RWPE1 (cell line): ENCODE results near the gene ANKRD28.
"Not testable (repeated sequence)": the region's sequence is repeated elsewhere in the genome, so short reads cannot be mapped to it uniquely, and the experiment has no call there.

Source experiments
- CTCF ChIA-PET: fragments of 350-600 bp; sonication (Branson Sonifier 250); formaldehyde crosslinking; extraction: SDS; loops from one replicate; lab custom pipeline; 2021; lab: Yijun Ruan, JAX
- POLR2A ChIA-PET: fragments of 400-600 bp; formaldehyde crosslinking; extraction: SDS; loops from one replicate; lab custom pipeline; 2020; ENCODE audit warnings: antibody characterized with exemption; ENCODE audit not compliant: low non-redundant PET; lab: Yijun Ruan, JAX
- DNase-seq: peaks from one replicate; pipeline ENCODE4 v3.0.0; 2012; ENCODE audit warnings: low spot score
- H3K27ac ChIP-seq: fragments of 450-650 bp; 2 replicates; pipeline ENCODE4 v1.5.1; 2017
- TF ChIP-seq, protein P1 (sequence below): fragments of 450-650 bp; conservative IDR thresholded peaks from 2 replicates; pipeline ENCODE4 v1.5.1; 2017; ENCODE audit warnings: low read depth, mild to moderate bottlenecking

The ANKRD28 gene

DNA sequence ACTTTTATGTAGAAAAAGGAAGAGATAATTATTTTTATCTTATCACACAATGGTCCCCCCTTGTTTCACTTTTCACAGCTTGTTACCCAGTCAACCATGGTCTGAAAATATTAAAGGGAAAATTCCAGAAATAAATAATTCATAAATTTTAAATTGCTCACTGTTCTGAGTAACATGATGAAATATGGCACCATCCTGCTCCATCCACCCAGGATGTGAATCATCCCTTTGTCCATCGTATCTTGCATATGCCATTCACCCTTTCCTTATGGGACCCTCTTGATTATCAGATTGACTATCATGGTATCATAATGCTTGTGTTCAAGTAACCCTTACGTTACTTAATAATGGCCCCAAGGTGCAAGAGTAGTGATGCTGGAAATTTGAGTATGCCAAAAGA lies 43.7 kb downstream of the ANKRD28 start:
- CTCF ChIA-PET = no interaction called here
- TF ChIP-seq, protein P1, sequence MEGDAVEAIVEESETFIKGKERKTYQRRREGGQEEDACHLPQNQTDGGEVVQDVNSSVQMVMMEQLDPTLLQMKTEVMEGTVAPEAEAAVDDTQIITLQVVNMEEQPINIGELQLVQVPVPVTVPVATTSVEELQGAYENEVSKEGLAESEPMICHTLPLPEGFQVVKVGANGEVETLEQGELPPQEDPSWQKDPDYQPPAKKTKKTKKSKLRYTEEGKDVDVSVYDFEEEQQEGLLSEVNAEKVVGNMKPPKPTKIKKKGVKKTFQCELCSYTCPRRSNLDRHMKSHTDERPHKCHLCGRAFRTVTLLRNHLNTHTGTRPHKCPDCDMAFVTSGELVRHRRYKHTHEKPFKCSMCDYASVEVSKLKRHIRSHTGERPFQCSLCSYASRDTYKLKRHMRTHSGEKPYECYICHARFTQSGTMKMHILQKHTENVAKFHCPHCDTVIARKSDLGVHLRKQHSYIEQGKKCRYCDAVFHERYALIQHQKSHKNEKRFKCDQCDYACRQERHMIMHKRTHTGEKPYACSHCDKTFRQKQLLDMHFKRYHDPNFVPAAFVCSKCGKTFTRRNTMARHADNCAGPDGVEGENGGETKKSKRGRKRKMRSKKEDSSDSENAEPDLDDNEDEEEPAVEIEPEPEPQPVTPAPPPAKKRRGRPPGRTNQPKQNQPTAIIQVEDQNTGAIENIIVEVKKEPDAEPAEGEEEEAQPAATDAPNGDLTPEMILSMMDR = no peak
- DNase-seq = peak; percentile 34
- POLR2A ChIA-PET = no interaction called here
- H3K27ac ChIP-seq = peak overlapping the region; percentile 53; the same call in 1 of the 2 replicates

DNA sequence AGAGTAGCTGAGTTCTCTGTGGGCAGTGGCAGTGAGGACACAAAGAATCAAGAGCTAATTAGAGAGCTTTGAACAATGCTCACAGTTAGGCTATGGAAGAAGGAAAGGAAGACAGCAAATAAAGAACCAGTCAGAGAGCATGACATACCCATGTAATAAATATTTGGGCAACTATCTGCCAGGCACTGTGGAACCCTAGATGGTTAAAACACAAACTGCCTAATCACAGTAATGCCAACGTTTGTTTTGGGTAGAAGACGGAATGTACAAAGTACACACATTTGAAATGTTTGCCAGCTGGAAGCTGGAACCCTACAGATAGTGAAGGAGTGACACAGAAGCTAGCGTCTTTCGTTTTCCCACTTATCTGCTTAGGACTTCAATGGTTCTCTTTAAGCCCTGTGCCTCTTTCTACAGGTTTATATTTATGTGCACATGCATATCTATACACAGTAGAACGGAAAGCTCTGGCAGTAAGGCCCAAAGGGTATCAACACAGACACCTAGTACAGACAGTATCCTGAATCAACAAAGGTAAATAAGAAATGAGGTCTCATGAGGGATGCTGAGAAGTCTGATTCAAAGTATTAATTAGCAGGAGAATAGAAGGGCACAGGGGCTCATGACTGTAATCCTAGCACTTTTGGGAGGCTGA lies 44.6 kb downstream of the ANKRD28 start:
- TF ChIP-seq, protein P1 = no peak
- CTCF ChIA-PET = no interaction called here
- POLR2A ChIA-PET = no interaction called here
- peak overlapping the region; percentile 53; the same call in 1 of the 2 replicates for H3K27ac ChIP-seq
- DNase-seq = no peak

DNA sequence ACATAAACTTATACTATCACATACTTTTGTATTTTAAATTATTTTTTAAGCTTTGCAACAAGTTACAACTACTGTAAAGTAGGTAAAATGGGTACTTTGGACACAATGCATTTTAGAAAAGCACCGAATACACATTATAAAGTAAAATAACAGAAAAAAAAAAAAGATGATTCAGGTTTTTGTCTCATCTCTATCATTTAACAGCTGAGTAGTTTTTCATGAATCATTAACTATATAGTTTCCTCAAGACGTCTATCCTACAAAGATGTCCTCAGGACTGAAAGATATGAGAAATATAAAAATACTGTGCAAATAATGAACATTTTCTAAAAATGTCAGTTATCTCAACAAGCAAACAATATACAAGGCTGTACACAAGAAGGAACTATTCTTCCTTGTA lies 46.9 kb downstream of the ANKRD28 start:
- POLR2A ChIA-PET = no interaction called here
- TF ChIP-seq, protein P1 = no peak
- no peak for DNase-seq
- CTCF ChIA-PET = no interaction called here
- H3K27ac ChIP-seq = no peak overlapping the region

DNA sequence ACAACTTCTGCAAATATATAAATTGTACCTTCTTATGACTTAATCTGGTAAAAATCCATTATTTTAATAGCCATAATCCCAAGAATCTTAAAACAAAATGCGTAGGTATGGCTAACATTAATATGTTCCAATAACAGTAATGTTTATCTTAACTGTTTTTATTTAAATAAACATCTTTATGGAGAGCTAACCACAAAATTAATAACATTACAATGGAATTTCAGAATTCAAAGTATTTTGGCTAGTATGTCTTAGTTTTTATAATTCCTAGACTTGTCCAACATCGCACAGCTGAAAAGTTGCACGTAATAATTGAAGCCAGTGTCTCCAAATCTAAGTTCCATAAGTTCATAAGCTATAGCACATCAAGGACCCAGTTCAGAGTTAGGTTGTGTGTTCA lies 47.6 kb downstream of the ANKRD28 start:
- no peak overlapping the region for H3K27ac ChIP-seq
- CTCF ChIA-PET = no interaction called here
- DNase-seq = no peak
- POLR2A ChIA-PET = no interaction called here
- TF ChIP-seq, protein P1 = no peak

DNA sequence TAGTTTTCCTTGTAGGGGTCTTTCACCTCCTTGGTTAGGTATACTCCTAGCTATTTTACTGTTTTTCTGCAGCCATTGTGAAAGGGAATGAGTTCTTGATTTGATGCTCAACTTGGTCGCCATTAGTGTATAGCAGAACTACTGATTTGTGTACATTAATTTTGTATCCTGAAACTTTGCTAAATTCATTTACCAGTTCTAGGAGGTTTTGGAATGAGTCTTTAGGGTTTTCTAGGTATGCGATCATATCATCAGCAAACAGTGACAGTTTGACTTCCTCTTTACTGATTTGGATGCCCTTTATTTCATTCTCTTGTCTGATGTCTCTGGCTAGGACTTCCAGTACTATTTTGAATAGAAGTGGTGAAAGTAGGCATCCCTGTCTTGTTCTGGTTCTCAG lies 51.9 kb downstream of the ANKRD28 start:
- CTCF ChIA-PET, H3K27ac ChIP-seq, POLR2A ChIA-PET, DNase-seq: not testable (repeated sequence)

DNA sequence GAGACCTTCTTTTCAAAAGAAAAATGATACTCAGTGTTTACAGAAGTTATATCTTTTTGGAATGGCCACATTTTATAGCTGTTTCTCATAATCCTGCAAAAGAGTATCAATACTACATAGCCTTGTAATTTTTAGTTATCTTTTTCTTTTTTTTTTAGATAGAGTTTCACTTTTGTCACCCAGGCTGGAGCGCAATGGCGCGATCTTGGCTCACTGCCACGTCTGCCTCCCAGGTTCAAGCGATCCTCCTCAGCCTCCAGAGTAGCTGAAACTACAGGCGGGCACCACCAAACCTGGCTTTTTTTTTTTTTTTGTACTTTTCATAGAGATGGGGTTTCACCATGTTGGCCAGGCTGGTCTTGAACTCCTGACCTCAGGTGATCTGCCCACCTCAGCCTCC lies 53.6 kb downstream of the ANKRD28 start:
- H3K27ac ChIP-seq = no peak overlapping the region
- DNase-seq = no peak
- ChIA-PET CTCF (no interaction called here), POLR2A (no interaction called here)
- TF ChIP-seq, protein P1 = no peak

DNA sequence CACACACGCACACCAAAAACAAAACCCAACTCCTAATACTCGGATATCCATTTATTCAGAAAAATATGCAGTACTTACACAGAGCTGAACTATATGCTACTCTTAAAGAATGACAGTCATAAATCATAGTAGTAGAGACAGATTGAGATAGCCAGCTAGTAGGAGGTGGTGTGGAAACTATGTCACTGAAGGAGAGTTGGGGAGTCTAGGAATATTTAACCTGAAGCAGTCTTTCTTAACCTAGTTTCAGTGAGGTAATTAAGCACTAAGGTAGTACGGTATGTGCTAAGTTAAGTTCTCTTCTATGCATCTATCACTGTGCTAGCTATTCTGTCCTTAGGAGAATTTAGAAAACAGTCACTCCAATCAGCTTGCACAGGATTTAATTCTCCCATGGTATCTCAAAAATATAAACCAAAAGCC lies 54.2 kb downstream of the ANKRD28 start:
- TF ChIP-seq, protein P1 = no peak
- CTCF ChIA-PET = interaction anchor here (0.6 kb wide), 1 partner anchor 110 kb away, joined by 3 read pairs; no protein-coding TSS in a partner anchor
- no peak for DNase-seq
- POLR2A ChIA-PET = no interaction called here
- no peak overlapping the region for H3K27ac ChIP-seq

DNA sequence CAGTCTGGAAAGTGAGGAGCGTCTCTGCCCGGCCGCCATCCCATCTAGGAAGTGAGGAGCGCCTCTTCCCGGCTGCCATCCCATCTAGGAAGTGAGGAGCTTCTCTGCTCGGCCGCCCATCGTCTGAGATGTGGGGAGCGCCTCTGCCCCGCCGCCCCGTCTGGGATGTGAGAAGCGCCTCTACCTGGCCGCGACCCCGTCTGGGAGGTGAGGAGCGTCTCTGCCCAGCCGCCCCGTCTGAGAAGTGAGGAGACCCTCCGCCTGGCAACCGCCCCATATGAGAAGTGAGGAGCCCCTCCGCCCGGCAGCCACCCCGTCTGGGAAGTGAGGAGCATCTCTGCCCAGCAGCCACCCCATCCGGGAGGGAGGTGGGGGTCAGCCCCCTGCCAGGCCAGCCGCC lies 55.5 kb downstream of the ANKRD28 start:
- POLR2A ChIA-PET, DNase-seq, CTCF ChIA-PET, H3K27ac ChIP-seq: not testable (repeated sequence)

DNA sequence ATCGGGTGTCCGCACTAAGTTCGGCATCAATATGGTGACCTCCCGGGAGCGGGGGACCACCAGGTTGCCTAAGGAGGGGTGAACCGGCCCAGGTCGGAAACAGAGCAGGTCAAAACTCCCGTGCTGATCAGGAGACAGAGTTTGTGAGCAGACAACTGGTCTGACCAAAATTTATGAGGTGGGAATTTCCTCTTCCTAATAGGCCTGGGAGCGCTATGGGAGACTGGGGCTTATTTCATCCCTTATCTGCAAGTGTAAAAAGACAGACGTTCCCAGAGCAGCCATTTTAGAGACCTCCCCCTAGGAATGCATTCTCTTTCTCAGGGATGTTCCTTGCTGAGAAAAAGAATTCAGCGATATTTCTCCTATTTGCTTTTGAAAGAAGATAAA lies 59.2 kb downstream of the ANKRD28 start:
- DNase-seq = not testable (repeated sequence)

More for the DNA sequence above, 59.2 kb downstream of the ANKRD28 start:
- POLR2A ChIA-PET, H3K27ac ChIP-seq, CTCF ChIA-PET: not testable (repeated sequence)
